LoVo (cell line): ENCODE data around the gene DTNBP1.

Source experiments
- DNase-seq: peaks from one replicate; pipeline ENCODE4 v3.0.0-alpha.2; 2016; ENCODE audit warnings: low spot score

The DTNBP1 gene

DNA sequence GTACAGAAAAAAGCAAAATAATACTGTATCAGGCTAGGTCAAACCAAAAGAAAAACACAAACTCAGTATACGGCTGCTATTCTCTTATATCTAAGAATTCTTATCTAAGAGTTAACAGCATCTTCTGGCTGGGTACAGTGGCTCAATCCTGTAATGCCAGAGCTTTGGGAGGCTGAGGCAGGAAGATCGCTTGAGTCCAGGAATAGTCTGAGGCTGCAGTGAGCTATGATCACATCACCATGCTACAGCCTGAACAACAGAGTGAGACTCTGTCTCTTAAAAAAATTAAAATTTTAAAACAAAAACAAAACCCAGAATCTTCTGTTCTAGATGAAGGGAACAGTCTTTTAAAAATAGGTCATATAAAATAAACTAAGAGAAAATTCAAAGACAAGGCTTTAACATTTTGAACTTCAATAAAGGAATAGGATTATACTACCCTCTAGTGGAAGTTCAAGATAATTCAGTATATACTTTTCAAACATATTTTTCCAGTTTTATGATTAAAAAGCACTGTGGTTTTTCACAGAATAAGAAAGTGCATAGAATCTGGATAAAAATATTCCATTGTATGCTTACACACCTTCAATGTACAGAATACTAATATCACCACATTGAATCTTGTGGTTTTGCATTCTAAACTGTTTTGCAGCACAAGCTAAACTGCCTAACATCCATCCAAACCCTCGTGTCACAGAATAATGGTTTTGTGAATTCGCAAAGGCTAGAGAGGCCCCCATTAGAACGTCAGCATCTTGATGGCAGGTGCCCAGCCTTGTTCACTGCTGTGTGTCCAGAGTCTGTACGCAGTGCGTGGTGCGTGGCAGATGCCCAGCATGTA lies 39.3 kb downstream of the DTNBP1 start:
- DNase-seq = peak; percentile 38

DNA sequence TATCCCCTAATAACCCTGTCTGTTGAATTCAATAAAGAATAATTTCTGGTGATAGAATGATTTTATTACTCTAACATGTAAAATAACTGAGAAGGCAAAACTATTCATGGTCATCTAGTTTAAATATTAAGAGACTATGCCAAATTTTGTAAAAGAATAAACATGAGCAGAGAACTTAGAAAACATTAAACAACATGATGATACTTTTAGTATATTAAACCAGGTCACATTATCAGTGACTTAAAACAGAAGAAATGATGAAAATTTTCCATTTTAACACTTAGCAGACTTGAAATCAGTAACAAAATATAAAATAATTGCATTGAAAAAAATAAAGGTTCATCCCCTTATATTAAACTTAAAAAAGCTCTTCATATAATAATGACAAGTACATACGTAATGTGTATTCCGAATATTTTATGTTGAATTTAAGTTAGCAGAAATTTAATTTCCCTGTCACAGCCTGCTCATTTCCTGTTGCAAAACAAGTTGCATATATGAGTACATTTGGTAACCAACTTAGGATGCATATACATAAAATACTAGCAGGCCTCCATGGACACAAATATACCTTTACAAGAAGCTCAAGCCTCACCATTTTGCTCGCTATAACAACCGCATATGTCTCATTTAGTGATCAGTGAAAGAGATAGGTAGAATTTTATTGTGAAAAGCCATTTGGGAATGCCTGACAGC lies 40.6 kb downstream of the DTNBP1 start:
- no peak for DNase-seq

GRCh38 chr6:15621203-15622044 lies 41.4 kb downstream of the DTNBP1 start:
- DNase-seq = no peak

- no peak for DNase-seq
These were observed 42.2 kb downstream of the DTNBP1 start for GRCh38 chr6:15620611-15621010.

- DNase-seq = no peak
These were observed 43.5 kb downstream of the DTNBP1 start for GRCh38 chr6:15619330-15619729.

- DNase-seq = no peak
These were observed 44.1 kb downstream of the DTNBP1 start for GRCh38 chr6:15618685-15619084.

- DNase-seq = no peak
These were observed 46.6 kb downstream of the DTNBP1 start for GRCh38 chr6:15616261-15616660.

GRCh38 chr6:15615802-15616201 lies 47.0 kb downstream of the DTNBP1 start:
- no peak for DNase-seq

DNA sequence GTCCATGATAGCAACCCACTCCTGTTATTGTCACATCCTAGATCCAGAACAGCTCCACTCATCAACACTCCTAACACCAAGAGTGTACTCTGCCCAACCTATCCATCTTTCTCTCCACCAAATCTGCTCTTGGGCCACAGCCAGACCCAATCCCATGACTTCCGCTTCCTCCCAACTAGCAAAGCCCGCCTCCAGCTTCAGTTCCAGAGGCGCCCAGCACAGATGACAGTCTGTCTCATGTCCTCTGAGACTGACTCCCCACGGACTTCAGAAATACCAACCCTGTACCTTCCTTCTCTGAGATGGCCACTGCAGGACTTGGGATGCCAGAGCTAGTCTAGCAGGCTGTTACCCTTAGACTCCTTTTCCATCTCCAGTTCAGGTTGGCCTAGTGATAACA lies 48.6 kb downstream of the DTNBP1 start:
- DNase-seq = no peak

DNA sequence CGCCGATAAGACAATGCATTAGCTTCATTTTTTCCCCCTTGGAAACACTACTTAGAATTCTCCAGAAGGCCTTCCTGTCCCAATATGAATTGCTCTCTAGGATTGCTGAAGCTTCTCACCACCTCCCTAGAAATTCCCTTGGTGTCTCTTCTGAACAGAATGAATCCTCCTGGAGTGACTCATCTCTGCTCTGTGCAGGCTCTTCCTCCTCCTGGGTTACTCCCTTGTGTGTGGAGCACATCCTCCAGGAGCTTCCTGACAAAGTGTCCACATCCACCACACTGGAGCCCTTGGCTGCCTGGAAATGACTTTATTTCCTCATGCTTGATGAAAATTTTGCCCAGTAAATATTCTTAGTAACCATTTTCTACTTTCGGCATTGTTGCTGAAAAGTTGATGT lies 54.4 kb downstream of the DTNBP1 start:
- DNase-seq = peak; percentile 7

- no peak for DNase-seq
These were observed 55.2 kb downstream of the DTNBP1 start for GRCh38 chr6:15607603-15608002.

GRCh38 chr6:15606347-15606746 lies 56.5 kb downstream of the DTNBP1 start:
- DNase-seq = no peak

GRCh38 chr6:15604843-15605242 lies 58.0 kb downstream of the DTNBP1 start:
- no peak for DNase-seq

DNA sequence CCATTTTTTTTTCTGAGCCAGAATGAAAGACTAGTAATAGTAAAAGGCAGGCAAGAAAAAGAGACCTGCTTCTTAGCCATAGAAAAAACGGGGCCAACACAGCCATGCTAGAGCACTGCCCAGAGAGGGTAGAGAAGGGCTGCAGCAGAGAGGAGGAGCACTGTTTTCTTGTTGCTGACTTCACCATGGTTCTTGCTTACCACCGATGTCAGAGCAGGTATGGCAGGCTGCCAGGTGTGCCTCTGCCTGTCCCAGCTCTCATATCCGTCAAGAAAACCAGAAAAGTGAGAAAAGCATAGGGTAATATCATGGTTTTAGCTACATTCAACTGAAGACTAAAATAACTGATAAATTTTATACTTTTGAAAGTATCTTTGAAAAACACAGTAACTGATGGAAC lies 60.7 kb downstream of the DTNBP1 start:
- no peak for DNase-seq

DNA sequence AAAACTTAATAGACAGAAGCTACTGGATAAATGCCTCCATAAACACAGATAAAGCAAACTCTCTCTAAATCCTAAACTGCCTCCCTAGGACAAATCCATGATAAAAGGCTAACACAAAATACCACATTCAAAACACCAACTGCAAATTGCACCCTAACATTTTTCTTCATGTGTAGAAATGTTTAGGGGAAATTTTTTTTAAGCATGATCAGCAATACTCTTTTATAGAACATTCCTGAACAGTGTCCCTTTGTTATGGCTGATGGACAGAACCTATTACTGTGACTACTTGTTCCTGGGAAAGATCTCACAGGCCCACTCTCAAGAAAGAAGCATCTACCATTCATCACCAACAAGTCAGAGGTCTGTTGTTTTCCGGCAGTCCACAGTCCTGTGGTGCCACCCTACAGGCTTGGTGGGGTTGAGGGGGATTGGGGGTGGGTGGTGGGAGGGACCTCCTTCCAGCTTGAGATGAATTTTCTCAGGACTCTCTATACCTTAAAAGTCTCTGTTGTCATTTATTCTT lies 64.5 kb downstream of the DTNBP1 start:
- no peak for DNase-seq

DNA sequence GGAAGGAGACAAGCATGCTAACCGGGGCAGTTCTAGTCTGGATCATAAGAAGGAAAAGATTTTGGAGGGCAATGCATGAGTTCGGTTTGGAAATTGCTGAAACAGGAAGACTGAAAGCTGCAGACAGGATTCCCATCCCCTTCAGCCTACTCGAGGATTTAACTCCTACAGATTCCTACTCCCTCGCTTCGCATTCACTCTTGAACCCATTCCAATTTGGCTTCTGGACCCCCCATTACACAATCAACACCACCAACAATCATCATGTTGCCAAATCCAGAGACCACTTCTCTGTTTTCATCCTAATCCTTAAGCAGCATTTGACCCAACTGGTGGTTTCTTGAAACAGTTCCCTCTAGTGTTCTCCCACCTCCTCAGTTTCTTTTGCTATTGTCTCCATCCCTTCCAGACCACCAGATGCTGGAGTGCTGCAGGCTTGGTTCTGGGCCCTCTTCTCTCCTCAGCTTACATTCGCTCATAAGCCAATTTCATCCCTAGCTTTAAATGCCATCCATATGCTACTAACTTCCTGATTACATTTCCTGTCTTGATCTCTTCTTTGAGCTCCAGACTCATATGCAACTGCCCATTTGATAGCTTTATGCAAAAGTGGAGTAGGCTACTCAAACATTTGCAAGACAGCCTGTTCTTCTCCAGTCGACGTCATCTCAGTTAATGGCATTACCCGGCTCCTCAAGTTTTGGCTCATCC lies 66.5 kb downstream of the DTNBP1 start:
- no peak for DNase-seq

DNA sequence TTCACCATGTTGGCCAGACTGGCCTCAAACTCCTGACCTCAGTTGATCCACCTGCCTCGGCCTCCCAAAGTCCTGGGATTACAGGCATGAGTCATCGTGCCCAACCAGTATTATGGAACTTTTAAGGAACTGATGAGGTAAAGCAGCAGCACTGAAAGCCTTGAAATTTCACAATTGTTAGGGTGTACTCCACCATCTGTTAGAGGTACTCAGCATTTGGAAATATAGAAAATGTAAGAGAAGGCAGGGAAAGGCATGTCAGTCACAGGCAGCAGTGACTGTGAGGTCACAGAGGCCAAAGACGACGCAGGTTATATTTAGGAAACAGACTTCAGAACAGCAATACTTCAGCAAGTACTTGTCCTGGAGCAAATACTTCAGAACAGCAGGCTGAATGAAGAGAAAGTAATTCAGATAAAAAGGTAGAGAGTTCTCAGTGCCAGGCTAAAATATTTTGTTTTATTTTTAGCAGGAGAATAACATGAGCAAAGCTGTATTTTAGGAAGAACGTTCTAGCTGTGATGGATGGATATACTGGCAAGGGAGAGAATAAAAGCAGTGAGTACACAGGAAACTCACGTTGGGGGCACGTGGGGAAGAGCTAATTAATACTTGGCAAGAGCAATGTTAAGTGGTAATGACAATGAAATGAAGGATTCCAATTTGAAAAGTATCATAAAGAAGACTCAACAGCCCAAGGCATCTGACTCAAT lies 67.2 kb downstream of the DTNBP1 start:
- no peak for DNase-seq

- no peak for DNase-seq
These were observed 68.1 kb downstream of the DTNBP1 start for GRCh38 chr6:15594512-15595259.

GRCh38 chr6:15593798-15594197 lies 69.0 kb downstream of the DTNBP1 start:
- no peak for DNase-seq

GRCh38 chr6:15592610-15593009 lies 70.2 kb downstream of the DTNBP1 start:
- no peak for DNase-seq
